NCI-H1048 (cell line): ENCODE results near the gene GLIS2.
"Not testable (repeated sequence)": the region's sequence is repeated elsewhere in the genome, so short reads cannot be mapped to it uniquely, and the experiment has no call there.

Experiments
- DNase-seq: peaks from one replicate; lab custom pipeline; 2025; lab: John Stamatoyannopoulos, UW

Gene GLIS2

GRCh38 chr16:4320571-4321137 is 4.8 kb downstream of the GLIS2 start:
- no peak for DNase-seq

GRCh38 chr16:4321286-4322120 is 5.6 kb downstream of the GLIS2 start:
- DNase-seq: no peak

- no peak for DNase-seq
Observed at GRCh38 chr16:4322121-4323052, 6.5 kb downstream of the GLIS2 start.

- no peak for DNase-seq
Observed at GRCh38 chr16:4323071-4323844, 7.4 kb downstream of the GLIS2 start.

- no peak for DNase-seq
Observed at GRCh38 chr16:4323845-4324488, 8.1 kb downstream of the GLIS2 start.

GRCh38 chr16:4324492-4325252 is 8.8 kb downstream of the GLIS2 start:
- DNase-seq: no peak

GRCh38 chr16:4325253-4325758 is 9.4 kb downstream of the GLIS2 start:
- DNase-seq: no peak

GRCh38 chr16:4327386-4328045 is 11.6 kb downstream of the GLIS2 start:
- no peak for DNase-seq

- no peak for DNase-seq
Observed at GRCh38 chr16:4328046-4328781, 12.3 kb downstream of the GLIS2 start.

GRCh38 chr16:4328782-4329775 is 13.2 kb downstream of the GLIS2 start:
- DNase-seq: no peak

GRCh38 chr16:4330277-4330874 is 14.5 kb downstream of the GLIS2 start:
- no peak for DNase-seq

GRCh38 chr16:4332083-4332482 is 16.2 kb downstream of the GLIS2 start:
- no peak for DNase-seq

- DNase-seq: no peak
Observed at GRCh38 chr16:4332623-4333307, 16.9 kb downstream of the GLIS2 start.

- DNase-seq: no peak
Observed at GRCh38 chr16:4333308-4333638, 17.4 kb downstream of the GLIS2 start.

- not testable (repeated sequence) for DNase-seq
Observed at GRCh38 chr16:4333714-4334113, 17.8 kb downstream of the GLIS2 start.

- no peak for DNase-seq
Observed at GRCh38 chr16:4334724-4335495, 19.0 kb downstream of the GLIS2 start.
